ENCODE measurements around the gene PLXND1. TPM values are rescaled to one million over a fixed set of nuclear protein-coding genes. Genes with fewer than 3 reads are reported as not detected.

The PLXND1 gene
- total and polyA plus RNA-seq, 8 donors: 175 to 263 (median 214) TPM

DNA sequence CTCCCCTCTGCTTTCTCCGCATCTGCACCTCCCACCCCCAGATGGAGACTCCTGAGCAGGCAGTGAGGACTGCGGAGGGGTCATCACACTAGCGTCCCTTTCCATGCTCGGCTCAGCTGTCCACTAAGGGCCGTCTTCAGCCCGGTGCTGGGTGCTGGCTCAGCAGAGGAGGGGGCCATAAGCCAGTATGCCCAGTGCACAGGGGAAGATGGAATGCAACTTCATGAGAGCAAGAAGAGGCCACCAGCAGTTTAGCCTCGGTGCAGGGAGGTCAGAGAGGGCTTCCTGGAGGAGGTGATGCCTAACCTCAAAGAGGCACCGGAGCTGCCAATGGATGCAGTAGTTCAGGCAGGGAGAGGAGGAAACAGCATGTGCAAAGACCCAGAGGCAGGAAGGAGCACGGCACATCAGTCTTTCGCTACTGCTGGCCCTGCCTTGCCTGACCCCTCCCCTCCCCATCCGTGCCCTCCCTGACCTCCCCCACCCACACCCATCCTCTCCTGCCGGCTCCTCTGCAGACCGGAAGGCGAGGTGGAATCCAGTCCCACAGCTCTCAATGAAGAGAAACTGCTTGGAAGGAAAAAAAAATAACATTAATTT, 15.2 kb upstream of the PLXND1 start:
- no peak for ATAC-seq
- no peaks in the 10 kb centered on the region for H3K36me3 ChIP-seq
- no peak overlapping the region for H3K4me3 ChIP-seq
- TF ChIP-seq, protein P1, sequence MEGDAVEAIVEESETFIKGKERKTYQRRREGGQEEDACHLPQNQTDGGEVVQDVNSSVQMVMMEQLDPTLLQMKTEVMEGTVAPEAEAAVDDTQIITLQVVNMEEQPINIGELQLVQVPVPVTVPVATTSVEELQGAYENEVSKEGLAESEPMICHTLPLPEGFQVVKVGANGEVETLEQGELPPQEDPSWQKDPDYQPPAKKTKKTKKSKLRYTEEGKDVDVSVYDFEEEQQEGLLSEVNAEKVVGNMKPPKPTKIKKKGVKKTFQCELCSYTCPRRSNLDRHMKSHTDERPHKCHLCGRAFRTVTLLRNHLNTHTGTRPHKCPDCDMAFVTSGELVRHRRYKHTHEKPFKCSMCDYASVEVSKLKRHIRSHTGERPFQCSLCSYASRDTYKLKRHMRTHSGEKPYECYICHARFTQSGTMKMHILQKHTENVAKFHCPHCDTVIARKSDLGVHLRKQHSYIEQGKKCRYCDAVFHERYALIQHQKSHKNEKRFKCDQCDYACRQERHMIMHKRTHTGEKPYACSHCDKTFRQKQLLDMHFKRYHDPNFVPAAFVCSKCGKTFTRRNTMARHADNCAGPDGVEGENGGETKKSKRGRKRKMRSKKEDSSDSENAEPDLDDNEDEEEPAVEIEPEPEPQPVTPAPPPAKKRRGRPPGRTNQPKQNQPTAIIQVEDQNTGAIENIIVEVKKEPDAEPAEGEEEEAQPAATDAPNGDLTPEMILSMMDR (IDR thresholded peaks at IDR 0.05): no peak
- H3K9me3 ChIP-seq: no peaks in the 10 kb centered on the region
- intact Hi-C loops (cut with DNase I): no loop called here
- DNase-seq: peak in 2 of 4 donors; percentile 32 to 49
- H3K27ac ChIP-seq: peak overlapping the region; percentile 97 to 98
- H3K27me3 ChIP-seq: no peaks in the 10 kb centered on the region
- H3K4me1 ChIP-seq: peaks cover 48 to 90% of the 10 kb centered on the region in 2 donors

DNA sequence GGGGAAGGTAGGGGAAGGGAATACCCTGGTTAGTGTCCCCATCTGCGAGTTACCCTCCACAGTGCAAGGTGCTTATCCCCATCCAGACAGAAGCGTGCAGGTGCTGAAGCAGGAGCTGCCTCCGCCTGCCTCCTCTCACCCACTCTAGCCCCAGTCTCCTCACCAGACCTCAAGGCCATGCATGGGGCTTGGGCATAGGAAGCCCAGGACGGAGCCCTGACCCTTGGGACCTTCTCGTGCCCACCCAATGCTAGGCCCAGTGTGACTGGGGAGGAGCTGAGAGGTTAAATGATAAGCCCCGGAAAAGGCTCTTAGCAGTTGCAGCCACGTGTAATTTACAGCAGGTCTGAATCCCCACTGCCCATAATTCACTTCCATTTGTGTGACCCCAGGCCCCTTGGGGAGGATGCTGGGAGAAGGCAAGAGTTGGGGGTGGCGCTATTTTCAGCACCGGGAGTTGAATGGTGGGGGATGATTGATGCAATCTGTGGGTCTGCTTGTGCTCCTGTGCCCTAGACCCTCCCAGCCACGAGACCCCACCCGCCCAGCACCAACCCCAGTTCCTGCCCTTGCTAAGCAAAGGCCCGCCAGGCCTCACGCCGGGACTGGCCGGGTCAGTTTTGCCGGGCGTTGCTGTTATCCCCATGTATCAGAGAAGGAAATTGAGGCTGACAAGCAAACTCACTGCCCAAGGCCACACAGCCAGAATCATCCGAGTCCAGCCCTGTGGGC, 14.5 kb upstream of the PLXND1 start:
- DNase-seq (peak in 2 of 4 donors; percentile 31 to 73), ATAC-seq (no peak)
- Histone ChIP-seq H3K9me3 (no peaks in the 10 kb centered on the region), H3K4me3 (no peak overlapping the region), H3K36me3 (no peaks in the 10 kb centered on the region), H3K4me1 (peaks cover 45 to 90% of the 10 kb centered on the region in 2 donors), H3K27ac (no peak overlapping the region), H3K27me3 (no peaks in the 10 kb centered on the region)
- TF ChIP-seq, protein P1 (IDR thresholded peaks at IDR 0.05): no peak
- intact Hi-C loops (cut with DNase I): no loop called here

DNA sequence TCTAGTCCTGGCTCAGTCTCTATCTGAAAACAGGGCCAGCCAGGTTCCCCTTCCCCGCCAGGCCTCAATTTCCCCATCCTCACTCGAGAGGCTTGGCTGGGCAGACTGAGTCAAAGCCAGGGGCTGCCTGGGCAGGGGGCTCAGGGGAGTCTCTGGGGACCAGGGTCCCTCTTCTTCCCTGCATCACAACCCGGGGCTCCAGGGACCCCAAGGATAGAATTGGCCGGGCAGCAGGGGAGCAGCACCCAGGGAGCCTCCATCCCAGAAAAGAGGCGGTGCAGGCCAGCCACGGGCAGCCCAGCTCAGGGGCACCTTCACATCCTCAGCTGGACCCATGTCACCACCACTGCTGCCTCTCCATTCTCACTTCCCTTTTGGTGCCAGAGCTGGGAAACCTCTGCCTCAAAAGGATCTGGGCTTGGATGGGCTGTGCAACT, 13.3 kb upstream of the PLXND1 start:
- Histone ChIP-seq H3K4me1 (peaks cover 42 to 90% of the 10 kb centered on the region in 2 donors), H3K9me3 (no peaks in the 10 kb centered on the region), H3K27ac (peak overlapping the region; percentile 24 to 78), H3K4me3 (no peak overlapping the region), H3K36me3 (no peaks in the 10 kb centered on the region), H3K27me3 (no peaks in the 10 kb centered on the region)
- ATAC-seq (no peak), DNase-seq (peak in 2 of 4 donors; percentile 37 to 61)
- intact Hi-C loops (cut with DNase I): no loop called here
- TF ChIP-seq, protein P1 (IDR thresholded peaks at IDR 0.05): no peak

DNA sequence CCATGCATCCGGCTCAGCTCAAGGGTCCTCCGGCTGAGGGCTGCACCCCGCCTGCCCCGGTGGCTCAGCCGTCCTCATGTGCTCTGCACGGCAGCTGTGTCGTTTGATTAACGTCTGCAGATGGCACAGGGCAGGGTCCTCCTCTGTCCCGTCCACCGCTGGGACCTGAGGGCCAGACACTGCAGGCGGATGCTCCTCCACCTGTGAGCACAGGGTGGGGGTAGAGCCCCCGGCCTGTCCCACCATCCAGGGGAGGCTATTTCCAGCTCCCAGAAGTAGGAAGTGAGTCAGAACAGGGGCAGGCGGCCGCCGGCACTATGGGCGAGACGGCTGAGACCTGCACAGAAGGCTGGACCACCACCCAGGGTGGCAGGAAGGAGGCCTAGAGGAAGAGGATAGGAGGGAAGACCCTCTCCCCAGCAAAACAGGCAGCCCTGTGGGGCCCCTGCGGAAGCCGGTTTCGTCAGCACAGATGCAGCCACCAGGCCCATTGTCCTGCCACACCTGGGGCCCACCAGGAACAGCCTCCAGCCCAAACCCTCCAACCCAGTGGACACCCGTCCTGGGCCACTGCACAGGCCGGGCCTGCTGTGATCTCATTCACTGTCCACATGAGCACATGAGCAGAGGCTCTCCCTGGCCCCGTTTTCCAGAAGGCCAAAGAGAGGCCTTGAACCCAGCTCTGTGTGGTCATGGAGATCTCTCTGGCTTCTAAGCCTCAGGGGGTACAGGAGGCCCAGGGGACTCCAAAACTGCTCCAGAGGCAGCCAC, 12.6 kb upstream of the PLXND1 start:
- Histone ChIP-seq H3K27me3 (no peaks in the 10 kb centered on the region), H3K4me1 (peaks cover 37 to 90% of the 10 kb centered on the region in 2 donors), H3K27ac (peak overlapping the region; percentile 24 to 78), H3K36me3 (no peaks in the 10 kb centered on the region), H3K4me3 (no peak overlapping the region), H3K9me3 (no peaks in the 10 kb centered on the region)
- ATAC-seq (no peak), DNase-seq (peak in 2 of 4 donors; percentile 39 to 82)
- TF ChIP-seq, protein P1 (IDR thresholded peaks at IDR 0.05): no peak
- intact Hi-C loops (cut with DNase I): no loop called here
